SK-N-SH (cell line): ENCODE measurements around the gene POU3F1.
A peak's percentile ranks its signal among the peaks of the same experiment; 100 is the strongest.

Experiments used
- EP300 ChIP-seq, 2 experiments: IDR thresholded peaks; 2 replicates each; pipeline versions ENCODE4 v1.4.0 to v1.6.1; 2012; ENCODE audit warnings: borderline replicate concordance in 1 of 2, low read depth in 1 of 2, low read length in 1 of 2
- EZH2phosphoT487 ChIP-seq: fragments of 200-600 bp; sonication (generic); IDR thresholded peaks from 2 replicates; pipeline ENCODE4 v1.6.1; 2017; ENCODE audit warnings: low read depth, mixed run types, mild to moderate bottlenecking, antibody characterized with exemption, moderate library complexity, borderline replicate concordance
- NFIC ChIP-seq: IDR thresholded peaks from 2 replicates; pipeline ENCODE4 v1.4.0; 2012; ENCODE audit warnings: borderline replicate concordance
- RAD21 ChIP-seq: IDR thresholded peaks from 2 replicates; pipeline ENCODE4 v1.6.1; 2012; ENCODE audit warnings: mild to moderate bottlenecking, low read length
- TF ChIP-seq, protein P1 (sequence below): fragments of 200-600 bp; sonication (generic); IDR thresholded peaks from 2 replicates; pipeline ENCODE4 v1.6.1; 2017; ENCODE audit warnings: antibody characterized with exemption, mild to moderate bottlenecking, moderate library complexity

DNA sequence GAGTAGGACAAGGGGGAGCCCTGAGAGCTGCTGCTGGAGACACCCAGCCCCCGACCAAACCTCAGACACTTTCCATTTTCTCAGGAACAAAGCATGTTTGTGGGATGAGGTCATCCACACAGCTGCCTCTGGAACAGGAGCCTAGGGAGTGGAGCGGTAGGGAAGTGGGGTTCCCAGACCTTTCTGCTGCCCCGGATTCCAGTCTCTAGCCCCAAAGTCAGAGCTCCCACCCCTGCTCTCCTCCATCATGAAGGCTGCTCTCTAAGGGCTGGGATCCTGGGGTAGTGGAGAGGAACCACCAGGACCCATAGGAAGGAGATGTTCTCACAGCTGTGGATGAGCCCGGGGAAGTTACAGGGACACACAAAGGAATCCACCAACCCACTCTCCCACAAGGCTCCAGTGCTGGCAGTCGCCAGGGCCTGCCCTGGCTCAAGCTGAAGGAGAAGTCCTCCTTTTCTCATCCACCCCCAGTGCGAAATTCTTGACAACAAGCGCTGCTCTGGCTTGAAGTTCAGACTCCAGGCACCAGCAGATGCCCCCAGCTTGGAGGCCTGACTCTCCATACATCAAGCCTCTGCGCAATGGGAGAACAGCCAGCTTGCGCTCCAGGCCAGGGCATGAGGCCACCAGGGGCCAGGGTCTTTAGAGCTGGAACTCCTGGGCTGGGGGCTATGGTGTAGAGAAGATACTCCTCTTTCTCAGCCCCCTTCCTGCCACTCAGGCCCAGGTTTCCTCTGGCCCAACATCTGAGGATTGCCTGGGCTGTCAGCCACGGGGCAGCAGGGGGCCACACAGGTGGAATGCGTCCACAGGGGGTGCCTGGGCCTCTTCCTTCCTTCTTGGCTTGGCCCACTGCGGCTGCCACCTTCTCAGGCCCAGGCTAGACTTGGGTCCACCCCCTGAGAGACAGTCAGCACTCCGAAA lies 45.8 kb downstream of the POU3F1 start:
- TF ChIP-seq NFIC (0 out of 2 replicates have a peak, but pooled peaks have one; percentile 7), EP300 (IDR thresholded peaks at IDR 0.05; ENCODE audit: borderline replicate concordance in 1 of 2, low read depth in 1 of 2, low read length in 1 of 2) (no peak), EZH2phosphoT487 (no peak), RAD21 (no peak)
- TF ChIP-seq, protein P1, sequence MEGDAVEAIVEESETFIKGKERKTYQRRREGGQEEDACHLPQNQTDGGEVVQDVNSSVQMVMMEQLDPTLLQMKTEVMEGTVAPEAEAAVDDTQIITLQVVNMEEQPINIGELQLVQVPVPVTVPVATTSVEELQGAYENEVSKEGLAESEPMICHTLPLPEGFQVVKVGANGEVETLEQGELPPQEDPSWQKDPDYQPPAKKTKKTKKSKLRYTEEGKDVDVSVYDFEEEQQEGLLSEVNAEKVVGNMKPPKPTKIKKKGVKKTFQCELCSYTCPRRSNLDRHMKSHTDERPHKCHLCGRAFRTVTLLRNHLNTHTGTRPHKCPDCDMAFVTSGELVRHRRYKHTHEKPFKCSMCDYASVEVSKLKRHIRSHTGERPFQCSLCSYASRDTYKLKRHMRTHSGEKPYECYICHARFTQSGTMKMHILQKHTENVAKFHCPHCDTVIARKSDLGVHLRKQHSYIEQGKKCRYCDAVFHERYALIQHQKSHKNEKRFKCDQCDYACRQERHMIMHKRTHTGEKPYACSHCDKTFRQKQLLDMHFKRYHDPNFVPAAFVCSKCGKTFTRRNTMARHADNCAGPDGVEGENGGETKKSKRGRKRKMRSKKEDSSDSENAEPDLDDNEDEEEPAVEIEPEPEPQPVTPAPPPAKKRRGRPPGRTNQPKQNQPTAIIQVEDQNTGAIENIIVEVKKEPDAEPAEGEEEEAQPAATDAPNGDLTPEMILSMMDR: no peak
